GM20000 (cell line): ENCODE results near the gene ARFIP1.

Experiments used
- DNase-seq: peaks from one replicate; pipeline ENCODE4 v3.0.0; 2012; ENCODE audit warnings: low spot score
- TF ChIP-seq, protein P1 (sequence below): IDR thresholded peaks from 2 replicates; pipeline ENCODE4 v1.5.1; 2012; ENCODE audit warnings: mild to moderate bottlenecking, control low read depth; ENCODE audit errors: extremely low read depth, missing control alignments

ARFIP1 gene

DNA sequence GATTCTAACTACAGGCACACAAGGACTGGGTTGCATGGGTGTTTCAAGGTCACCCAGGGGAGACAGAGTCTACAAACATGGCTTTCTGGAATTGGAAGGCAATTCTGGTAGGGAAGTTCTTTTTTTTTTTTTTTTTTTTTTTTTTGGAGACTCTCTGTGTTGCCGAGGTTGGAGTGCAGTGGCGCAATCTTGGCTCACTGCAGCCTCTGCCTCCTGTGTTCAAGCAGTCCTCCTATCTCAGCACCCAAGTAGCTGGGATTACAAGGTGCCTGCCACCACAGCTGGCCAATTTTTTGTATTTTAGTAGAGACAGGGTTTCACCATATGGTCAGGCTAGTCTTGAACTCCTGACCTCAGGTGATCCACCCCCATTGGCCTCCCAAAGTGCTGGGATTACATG is 140.1 kb downstream of the ARFIP1 start:
- no peak for DNase-seq
- TF ChIP-seq, protein P1, sequence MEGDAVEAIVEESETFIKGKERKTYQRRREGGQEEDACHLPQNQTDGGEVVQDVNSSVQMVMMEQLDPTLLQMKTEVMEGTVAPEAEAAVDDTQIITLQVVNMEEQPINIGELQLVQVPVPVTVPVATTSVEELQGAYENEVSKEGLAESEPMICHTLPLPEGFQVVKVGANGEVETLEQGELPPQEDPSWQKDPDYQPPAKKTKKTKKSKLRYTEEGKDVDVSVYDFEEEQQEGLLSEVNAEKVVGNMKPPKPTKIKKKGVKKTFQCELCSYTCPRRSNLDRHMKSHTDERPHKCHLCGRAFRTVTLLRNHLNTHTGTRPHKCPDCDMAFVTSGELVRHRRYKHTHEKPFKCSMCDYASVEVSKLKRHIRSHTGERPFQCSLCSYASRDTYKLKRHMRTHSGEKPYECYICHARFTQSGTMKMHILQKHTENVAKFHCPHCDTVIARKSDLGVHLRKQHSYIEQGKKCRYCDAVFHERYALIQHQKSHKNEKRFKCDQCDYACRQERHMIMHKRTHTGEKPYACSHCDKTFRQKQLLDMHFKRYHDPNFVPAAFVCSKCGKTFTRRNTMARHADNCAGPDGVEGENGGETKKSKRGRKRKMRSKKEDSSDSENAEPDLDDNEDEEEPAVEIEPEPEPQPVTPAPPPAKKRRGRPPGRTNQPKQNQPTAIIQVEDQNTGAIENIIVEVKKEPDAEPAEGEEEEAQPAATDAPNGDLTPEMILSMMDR = no peak

DNA sequence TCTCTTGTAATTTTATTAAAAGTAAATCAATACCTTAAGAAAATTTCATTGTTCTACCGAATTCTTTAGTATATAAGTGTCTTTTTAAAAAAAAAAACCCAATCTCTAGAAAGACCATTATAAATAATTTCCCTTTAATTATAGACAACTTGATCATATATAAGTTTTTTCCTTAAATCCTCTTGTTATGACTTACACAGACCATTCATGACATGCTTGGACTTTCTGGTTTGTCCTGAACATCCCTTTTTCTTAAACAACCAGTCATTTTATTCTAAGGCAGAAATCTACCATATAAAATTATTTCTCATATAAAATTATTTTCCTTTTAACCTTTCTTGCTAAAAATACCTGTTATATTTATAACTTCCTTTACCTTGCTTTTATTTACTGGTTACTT is 141.0 kb downstream of the ARFIP1 start:
- DNase-seq = no peak
- TF ChIP-seq, protein P1 = no peak

DNA sequence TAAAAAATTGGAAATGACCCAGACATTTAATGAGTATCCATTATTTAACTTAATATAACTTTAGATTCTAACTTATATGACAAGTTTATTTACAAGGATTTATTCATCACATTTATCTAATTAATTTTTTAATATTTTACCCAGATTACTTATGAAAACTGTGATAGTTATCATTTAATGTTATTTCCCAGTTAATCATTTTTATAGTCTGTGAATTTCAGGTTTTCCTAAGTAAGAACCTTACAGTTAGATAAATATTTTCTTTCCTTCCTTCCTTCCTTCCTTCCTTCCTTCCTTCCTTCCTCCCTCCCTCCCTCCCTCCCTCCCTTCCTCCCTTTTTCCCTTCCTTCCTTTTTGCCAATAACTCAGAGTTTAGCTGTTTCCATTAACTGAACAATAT is 141.5 kb downstream of the ARFIP1 start:
- no peak for DNase-seq
- TF ChIP-seq, protein P1 = no peak

DNA sequence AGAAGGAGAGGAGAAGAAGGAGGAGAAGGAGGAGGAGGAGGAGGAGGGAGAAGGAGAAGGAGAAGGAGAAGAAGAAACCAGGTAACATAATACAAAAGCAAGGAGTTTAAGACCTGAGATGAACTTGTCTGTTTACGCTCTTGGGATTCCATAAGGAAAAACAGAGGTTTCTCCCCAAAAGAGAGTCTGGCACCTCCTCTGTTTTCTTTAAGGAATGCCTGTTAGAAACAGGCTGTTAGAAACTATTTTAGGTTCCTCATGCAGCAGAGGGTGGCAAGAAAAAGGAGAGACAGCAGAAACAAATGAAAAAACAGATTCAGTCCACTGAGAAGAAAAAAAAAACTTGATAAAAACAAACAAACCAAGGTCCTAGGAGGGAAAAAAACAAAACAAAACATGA is 146.1 kb downstream of the ARFIP1 start:
- TF ChIP-seq, protein P1 = no peak
- no peak for DNase-seq

DNA sequence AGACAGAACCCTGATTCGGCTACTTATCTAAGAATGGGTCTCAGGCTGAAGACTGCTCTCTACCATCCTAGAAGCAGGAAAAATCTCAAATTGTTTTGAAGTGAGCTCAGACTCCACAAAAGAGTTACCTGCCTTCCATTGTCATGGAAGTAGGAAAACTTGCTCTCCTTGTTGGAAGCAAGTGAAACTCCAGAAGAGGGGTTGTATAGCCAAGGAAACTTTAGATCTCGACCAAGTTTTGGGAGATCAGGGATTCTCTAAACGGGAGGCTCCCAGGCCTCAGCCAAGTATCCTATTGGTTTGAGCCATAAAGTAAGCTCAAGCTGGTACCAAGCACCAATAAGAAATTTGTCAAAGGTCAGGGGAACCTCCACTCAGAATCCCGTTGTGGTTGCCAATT is 147.2 kb downstream of the ARFIP1 start:
- DNase-seq = no peak
- TF ChIP-seq, protein P1 = no peak

DNA sequence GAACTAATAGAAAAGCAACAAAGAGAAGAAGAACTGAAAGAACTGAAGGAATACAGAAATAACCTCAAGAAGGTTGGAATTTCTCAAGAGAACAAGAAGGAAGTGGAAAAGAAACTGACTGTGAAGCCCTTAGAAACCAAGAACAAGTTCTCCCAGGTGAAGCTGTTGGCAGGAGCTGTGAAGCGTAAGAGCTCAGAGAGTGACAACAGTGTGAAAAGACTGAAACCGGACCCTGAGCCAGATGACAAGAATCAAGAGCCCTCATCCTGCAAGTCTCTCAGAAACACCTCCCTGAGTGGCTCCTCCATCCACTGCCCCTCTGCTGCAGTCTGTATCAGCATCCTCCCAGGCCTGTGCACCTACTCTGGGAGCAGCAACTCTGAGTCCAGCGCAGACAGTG is 148.0 kb downstream of the ARFIP1 start:
- DNase-seq = no peak
- TF ChIP-seq, protein P1 = no peak

DNA sequence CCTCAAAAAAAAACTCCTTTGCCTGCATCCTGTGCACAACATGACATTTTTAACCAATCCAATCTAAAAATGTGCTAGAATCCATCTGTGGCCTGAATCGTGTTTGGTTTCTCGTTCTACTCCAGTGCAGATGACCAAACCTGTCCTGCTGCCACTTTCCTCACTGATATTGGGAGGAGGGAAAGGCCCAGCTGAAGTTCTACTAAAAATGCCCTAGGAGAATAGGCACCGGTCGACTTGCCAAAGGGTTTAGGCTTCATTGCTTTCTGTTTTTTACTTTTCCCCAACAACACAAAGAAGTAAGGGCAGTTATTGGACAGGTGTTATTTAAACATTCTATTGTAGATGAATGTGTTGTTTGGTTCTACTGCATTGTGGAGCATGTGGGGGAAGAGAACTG is 148.5 kb downstream of the ARFIP1 start:
- DNase-seq = no peak

More for the DNA sequence above, 148.5 kb downstream of the ARFIP1 start:
- TF ChIP-seq, protein P1 = no peak
